GM21529 (cell line): ENCODE measurements around the gene ASIC4.

ENCODE experiments used
- ATAC-seq: cut with Tn5 transposase; IDR thresholded peaks from one replicate; pipeline ENCODE4 v1.9.1; 2021; ENCODE audit not compliant: unreplicated experiment

The ASIC4 gene

DNA sequence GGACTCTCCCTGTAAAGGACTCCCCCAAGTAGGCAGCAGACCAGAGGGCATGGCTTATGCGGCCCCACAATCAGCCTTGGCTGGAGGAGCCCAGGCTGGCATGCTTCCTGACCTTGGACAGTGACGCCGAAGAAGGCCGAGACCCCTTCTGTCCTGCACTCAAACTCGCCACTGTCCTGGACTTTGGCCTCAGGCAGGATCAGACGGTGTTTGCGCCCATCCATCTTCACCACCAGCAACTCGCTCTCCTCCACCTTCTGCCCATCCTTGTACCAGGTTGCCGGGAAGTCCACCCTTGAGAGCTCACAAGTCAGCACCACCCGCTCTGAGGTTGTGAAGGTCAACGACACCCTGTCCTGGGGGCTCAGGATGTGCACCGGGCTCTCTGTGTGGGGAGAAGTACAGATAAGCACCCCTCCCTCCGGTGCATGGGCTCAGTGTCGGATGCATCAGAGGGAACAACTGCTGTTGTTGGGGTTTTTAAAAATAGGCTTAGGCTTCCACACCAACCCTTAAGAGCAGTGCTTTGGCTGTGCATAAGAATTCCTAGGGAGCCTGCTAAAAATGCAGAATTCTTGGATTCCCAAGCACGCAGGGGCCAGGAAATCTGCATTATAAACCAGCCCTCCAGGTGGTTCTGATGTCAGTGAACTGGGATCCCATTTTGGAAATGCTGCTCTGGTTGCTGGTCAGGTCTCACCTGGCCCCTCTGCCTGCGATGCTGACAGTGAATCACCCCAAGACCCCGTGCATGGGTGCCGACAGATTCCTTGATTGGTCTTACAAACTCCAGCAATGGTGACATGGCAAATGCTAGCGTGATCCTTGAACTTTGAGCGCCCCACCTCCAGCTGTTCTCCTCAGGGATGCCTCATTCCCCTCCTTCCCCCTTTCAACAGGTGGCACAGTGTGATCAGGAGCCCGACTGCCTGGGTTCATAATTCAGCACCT lies 51.1 kb downstream of the ASIC4 start:
- ATAC-seq: no peak

DNA sequence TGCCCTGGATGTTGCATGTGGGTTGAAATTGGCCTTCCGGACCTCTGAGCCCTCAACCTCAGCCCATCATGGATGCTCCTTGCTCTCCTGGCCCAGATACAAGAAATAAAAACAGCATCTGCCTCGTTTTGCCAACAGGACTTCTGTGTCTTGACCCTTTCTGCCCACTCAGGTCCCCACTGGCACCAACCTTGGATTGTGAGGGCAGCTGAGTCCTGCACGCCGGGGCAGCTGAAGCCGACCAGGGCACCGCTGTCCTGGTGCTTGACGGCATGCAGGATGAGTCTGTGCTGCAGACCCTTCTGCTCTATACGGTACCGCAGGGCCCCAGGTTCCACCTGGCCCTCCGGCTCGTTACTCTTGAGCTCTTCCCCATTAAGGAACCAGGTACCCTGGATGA lies 52.4 kb downstream of the ASIC4 start:
- ATAC-seq: no peak

DNA sequence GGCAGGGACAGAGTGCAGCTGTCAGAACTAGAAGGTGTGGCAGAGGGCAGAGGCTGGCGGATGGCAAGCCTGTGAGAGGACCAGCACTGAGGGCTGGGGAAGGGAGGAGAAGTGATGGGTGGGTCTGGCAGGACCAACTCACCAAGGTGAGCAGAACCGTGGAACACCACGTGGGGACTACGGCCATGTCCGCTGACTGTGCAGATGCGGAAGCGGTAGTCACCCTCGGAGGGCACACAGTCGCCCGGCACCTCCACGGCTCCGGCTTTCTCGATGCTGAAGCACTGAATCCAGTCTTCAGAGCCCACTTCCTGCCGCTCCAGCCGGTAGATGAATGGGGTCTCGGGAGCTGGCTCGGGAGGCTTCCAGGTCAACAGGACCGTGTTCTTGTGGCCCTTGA lies 52.8 kb downstream of the ASIC4 start:
- no peak for ATAC-seq

DNA sequence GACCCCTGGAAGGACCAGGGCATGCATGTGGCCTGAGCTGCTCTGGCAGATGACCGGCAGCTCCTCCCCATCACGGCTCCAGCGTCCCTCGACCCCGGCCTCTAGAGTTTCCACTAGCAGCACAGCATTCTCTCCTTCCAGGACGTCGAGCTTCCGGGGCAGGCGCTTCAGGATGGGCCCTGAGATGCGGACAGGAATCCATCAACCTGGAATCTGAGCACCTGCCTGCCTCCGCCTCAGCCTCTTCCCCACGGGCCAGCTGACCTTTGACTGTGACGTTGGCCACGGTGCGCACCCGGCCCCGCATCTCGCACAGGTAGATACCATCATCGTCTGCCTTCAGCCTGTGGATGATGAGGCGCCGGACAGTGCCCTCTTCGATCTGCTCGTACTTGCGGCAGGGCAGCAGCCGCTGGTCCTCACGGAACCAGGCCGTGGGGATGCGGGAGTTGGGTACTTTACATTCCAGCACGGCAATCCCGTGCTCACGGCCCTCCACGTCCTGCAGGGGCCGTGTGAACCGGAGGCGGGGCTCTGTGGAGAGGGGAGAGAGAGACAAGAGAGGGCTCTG lies 53.6 kb downstream of the ASIC4 start:
- ATAC-seq: no peak

DNA sequence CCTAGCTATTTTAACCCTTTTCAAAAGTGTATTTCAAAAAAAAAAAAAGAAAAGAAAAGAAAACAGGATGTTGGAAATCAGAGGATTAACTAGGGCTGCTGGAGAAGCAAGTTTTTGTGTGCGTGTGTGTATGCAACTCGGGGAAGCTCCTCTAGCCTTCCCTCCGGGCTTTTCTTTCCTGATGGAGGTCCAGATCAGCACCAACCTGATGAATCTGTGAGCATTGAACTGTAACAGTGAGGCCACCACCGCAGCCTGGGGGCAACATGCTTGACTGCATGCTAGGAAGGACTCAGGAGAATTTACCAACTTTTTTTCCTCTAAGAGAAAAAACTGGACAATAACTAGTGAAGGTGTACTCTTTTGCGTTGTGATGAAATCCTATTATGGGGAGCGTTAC lies 54.8 kb downstream of the ASIC4 start:
- no peak for ATAC-seq

DNA sequence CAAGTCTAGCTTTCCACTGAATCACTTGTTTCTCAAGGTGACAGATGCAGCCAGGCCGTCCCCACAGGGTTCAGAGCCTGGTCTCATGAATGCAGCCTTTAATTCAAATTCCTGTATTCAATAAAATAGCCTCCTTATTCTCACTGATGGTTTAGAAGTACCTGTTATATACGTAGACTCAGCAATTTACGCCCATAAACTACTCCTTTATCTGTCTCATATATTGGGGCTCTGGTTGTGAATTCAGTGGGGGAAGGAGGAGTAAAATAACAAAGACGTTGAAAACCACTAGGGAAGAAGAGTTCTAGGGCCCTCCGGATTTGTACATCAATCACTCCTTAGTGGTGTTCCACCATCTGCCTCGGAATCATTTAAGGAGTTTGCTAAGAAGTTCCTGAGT lies 55.4 kb downstream of the ASIC4 start:
- no peak for ATAC-seq

DNA sequence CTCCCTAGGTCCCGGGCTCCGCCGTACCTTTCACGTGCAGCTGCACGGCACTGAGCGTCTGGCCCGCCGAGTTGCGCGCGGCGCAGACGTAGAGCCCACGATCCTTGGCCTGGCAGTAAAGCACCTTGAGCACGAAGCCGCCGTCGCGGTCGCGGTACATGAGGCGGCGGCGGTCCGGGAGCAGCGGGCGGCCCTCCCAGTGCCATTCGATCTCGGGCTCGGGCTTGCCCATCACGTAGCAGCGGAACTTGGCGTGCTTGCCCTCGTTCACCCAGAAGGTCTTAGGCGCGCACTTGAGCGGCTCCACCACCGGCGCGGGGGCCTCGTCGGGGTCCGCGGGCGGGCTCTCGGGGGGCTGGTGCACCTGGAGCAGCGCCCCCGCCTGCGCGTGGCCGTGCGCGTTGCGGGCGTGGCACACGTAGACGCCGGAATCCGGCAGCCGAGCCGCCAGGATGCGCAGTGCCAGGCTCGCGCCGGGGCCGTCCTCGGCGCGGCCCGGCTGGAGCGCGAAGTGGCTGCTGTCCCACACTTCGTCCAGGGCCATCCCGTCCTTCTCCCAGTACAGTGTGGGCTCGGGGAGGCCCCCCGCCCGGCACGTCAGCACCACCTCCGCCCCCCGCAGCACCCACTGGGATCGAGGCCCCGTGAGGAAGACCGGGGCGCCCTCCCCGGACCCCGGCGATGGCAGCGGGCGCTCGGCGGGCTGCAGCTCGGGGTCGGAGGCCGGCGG lies 56.1 kb downstream of the ASIC4 start:
- ATAC-seq: no peak

DNA sequence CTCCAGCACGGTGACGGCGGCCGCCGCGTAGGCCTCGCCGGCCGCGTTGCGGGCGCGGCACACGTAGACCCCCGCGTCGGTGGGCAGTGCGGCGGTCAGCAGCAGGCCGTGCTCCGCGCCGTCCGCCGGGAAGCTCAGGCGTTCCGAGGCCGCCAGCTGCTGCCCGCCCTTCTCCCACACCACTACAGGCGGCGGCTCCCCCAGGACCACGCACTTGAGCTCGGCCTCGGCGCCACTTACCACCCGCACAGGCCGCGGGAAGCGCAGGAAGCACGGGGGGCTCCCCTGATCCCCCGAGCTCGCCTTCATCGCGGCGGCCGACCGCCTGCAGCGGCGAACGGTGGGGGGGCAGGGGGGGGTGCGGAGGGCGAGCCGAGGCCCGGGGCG lies 56.6 kb downstream of the ASIC4 start:
- no peak for ATAC-seq

DNA sequence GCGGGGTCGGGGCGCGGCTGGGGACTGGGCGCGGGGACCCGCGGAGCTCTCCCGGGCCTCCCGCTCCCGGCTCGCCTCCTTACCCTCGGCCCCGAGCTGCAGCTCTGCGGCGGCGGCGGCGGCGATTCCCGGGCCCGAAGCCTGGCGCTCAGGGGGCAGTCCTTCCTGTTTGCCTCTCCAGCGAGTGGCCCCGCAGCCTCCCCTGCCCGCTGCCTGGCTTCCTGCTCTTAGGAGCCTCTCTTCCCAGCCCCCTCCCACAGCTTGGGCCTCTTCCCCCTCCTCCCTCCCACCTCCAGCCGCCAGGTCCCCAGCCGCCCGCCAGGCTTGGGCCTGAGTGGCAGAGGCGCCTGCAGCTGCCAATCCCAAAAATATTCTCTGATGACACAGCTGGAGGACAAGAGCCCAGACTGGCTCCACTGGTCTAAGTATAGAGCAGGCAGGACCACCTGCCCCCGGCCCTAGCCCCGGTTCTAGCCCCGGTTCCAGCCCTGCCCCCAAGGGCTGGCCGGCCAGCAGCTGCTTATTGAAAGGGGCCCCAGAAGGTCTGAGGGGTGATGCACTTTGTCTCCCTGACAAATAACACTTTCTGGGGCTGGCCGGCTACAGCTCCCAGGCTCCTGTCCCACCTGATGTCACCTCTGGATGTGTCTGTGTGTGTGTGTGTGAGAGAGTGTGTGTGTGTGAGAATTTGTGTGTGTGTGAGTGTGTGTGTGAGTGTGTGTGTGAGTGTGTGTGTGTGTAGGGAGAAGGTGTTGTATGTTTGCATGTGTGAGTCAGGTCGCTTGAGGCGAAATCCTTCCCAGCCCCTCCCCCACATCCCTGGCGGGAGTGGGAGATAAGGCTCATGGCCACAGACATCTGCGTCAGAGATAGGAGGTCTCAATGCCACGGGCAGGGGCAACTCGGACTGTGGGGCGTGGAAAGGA lies 57.3 kb downstream of the ASIC4 start, which contains the start of gene OBSL1:
Gene OBSL1 (minus strand): TSS at position 229 of the 926 bp plus-strand sequence. CDS start 307 bp downstream, outside the sequence.
- no peak for ATAC-seq

DNA sequence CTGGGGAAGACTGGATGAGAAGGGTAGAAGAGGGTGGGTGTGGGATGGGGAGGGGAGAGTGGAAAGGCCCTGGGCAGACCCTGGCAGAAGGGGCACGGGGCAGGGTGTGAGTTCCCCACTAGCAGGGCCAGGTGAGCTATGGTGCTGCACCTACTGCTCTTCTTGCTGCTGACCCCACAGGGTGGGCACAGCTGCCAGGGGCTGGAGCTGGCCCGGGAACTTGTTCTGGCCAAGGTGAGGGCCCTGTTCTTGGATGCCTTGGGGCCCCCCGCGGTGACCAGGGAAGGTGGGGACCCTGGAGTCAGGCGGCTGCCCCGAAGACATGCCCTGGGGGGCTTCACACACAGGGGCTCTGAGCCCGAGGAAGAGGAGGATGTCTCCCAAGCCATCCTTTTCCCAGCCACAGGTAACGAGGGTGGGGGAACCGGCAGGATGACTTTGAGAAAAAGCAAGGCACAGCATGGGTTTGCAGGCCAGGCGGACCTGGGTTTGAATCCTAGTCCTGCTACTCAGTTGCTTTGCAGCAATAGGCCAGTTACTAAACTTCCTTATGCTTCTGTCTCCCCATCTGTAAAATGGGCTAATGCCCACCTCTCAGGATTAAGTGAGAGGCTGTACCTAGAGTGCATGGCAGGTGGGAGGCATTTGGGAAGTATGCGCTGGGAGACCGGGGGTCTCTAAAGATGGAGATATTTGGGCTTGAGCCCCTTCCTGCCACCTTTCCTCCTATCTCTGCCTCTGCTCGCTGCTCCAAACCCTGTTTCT lies 58.1 kb downstream of the ASIC4 start, which contains the start of gene INHA:
Gene INHA (plus strand): TSS at position 74 of the 765 bp plus-strand sequence. CDS start 65 bp downstream, at position 139.
- ATAC-seq: no peak

DNA sequence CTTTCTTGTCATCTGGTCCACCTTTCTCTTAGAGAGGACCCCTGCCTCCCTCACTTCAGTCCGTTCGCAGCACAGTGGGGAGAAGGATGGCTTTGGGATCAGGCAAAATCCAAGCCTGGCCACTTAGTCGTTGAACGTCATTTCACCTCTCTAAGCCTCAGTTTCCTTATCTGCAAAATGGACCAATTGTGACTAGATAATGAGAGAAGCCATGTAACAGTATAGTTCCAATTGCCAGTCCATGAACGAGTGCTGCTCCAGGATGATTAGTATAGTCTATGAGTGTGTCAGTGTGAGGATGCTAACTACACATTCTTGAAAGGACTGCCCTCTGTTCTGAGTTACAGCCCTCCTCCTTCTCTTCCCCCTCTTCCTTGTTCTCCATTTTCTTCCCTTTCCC lies 58.9 kb downstream of the ASIC4 start:
- ATAC-seq: no peak

DNA sequence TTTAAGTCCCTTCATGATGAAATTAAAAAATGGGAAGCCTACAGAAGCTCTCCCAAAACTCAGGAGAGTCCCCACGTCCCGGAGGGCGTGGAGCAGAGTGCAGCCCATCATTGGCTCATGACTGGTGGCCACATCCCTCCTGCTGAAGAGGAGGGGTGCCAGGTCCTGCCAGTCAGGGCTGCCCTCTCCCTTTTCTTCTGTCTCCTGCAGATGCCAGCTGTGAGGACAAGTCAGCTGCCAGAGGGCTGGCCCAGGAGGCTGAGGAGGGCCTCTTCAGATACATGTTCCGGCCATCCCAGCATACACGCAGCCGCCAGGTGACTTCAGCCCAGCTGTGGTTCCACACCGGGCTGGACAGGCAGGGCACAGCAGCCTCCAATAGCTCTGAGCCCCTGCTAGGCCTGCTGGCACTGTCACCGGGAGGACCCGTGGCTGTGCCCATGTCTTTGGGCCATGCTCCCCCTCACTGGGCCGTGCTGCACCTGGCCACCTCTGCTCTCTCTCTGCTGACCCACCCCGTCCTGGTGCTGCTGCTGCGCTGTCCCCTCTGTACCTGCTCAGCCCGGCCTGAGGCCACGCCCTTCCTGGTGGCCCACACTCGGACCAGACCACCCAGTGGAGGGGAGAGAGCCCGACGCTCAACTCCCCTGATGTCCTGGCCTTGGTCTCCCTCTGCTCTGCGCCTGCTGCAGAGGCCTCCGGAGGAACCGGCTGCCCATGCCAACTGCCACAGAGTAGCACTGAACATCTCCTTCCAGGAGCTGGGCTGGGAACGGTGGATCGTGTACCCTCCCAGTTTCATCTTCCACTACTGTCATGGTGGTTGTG lies 60.4 kb downstream of the ASIC4 start:
- no peak for ATAC-seq

DNA sequence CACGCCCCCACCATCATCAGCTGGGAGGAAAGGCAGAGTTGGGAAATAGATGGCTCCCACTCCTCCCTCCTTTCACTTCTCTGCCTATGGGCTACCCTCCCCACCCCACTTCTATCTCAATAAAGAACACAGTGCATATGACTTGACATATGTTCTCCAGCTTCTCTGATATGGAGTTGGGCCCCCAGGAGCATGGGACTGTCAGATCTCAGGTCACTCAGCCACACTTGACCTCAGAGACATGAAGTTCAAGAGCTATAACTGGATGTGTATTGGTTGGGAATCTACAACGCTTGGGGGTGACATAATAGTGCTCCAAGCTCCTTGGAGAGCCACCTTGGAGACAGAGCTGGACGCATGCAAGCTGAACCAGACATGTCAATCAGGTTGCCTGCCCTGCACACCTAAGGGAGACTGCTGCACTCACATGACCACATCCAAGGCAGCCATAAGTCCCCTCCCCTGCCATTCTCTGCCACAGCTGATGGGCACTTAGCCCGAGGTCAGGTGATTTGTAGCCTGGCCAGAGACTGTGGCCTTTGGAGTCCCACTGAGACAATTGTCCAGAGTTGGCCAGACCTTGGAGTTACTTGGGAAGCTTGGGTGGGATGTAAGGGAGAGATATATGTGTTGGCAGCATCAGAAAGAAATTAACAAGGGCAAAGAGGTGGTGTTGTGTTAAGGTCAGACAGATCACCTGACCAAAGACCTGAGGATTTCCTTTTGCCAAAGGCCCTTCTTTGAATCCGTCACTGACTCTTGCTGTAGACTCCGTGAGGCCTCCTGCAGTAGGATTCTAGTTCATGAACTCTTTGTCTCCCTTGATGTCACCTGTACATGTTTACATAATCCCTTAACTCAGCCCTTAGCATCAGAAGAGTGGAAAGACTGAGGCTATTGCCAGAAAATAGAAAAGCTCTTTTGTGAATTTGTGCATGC lies 61.6 kb downstream of the ASIC4 start:
- no peak for ATAC-seq

DNA sequence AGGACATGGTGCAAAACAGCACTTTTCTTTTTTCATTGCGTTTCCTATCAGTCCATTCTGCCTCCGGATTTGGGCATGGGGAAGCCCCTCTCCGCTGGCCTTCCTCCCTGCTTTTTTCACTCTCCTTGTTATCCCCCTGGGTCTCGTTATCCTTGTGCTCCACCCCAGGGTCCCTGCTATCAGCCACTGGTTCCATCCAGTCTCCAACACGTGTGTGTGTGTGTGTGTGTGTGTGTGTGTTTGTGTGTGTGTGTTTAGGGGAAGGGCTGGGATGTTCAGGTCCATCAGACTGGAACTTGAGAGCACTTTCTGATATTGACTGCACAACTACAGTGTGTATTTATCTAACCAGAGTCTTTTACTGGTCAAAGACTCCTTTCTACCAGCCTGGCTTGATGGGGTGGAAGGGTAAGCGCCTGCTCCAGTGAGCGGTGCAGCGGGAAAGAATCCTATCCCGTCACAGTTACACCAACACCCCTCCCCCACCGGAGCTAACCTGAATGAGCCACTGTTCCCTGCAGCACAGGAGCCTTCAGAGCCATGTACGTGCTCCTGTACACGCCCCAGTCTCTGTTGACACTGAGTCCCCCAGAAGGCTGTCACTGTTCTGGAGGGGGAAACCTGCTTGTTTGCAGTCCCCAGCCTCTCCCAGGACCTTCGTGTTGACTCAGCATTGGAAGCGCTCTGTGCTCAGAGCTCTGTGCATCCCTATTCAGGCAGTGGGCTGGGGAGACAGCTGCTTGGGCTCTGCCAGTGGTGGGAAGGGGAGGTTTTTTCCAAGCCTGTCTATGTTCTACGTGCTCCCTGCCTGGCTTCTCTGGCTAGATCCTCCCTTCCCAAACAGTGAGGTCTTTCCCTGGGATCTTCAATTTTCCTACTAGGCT lies 62.5 kb downstream of the ASIC4 start:
- no peak for ATAC-seq

DNA sequence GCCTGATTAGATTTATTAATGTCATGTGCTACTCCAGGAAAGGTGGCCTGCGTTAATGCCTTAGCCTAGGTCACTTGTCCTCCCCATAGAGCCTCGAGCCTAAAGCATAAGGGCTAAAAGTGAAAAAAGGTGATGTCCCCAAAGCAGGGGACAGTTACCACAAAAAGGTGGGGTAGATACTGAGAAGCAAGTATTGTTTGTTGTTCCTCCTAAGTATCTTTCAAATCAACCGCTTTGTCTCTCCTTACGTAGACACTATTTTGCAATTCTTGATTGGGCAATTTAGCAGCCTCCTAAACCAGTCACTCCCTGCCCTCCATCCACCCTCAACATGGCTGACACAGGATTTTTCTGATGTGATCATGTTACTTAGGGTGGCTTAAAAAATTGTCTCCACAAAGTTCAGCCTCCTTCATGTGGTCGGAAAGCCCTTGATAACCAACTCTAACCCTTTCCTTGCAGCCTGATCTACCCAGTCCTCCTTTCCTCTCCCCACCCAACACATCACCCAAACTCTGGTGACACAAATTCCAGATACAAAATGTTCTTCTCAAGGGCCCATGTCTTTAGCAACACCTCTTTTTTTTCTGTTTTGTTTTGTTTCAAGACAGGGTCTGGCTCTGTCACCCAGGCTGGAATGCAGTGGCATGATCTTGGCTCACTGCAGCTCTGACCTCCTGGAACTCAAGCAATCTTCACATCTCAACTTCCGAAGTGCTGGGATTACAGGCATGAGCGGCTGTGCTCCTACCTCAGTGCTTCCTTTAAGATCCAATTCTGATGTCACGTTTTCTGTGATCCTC lies 64.7 kb downstream of the ASIC4 start:
- no peak for ATAC-seq

DNA sequence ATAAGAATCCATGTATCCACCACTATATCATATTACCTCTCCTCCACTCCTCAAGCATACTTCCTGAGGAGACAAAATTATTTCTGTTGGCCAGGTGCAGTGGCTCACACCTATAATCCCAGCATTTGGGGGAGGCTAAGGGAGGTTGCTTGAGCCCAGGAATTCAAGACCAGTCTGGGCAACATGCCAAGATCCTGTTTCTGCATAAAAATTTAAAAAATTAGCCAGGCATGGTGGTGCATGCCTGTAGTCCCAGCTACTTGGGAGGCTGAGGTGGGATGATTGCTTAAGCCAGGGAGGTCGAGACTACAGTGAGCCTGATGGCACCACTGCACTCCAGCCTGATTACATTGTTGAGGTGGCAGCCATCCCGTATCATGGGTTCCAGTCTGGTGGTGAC lies 67.1 kb downstream of the ASIC4 start:
- ATAC-seq: no peak
